SK-N-MC (cell line): Measurements from ENCODE around the gene SAPCD2.

Experiments used
- EZH2 ChIP-seq: fragments of 200-600 bp; sonication (generic); IDR thresholded peaks from one replicate; pipeline ENCODE4 v1.6.1; 2017; ENCODE audit warnings: antibody characterized with exemption
- FOXP2 ChIP-seq: optimal IDR thresholded peaks from 2 replicates; pipeline ENCODE3; 2011; ENCODE audit warnings: mild to moderate bottlenecking, moderate library complexity; ENCODE audit not compliant: insufficient read depth; ENCODE audit errors: extremely low read length, control extremely low read depth
- POLR2AphosphoS5 ChIP-seq: IDR thresholded peaks from 2 replicates; pipeline ENCODE4 v1.6.1; 2012; ENCODE audit warnings: mild to moderate bottlenecking, low read depth, low read length, borderline replicate concordance

DNA sequence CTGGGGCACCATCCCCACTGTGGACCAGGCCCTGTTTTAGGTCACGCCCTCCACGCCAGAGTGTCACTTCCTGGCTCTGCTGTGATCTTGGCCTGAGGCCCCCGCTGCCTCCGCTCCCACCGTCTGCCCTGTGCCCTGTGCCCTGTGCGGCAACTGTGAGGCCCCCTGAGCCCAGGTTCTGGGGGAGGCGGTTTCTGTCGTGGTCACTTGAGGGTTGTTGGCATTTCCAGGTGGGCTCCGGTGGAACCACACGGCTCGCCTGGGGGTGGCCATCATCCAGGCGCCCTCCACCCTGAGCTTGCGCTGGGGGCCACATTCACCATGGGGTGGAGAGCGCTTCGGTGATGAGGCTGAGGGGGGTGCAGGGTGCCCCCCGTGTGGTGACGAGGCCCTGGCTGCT lies 37.6 kb upstream of the SAPCD2 start:
- TF ChIP-seq POLR2AphosphoS5 (no peak), EZH2 (no peak), FOXP2 (no peak)
